WERI-Rb-1 (cell line): ENCODE measurements around the gene RFC2.

Source experiments
- DNase-seq: peaks from one replicate; pipeline ENCODE4 v3.0.0-alpha.2; 2020
- H3K27ac ChIP-seq: fragments of 250-450 bp; sonication (Bioruptor Pico); 2 replicates; pipeline ENCODE4 v1.5.1; 2020; ENCODE audit warnings: mild to moderate bottlenecking, moderate library complexity
- H3K27me3 ChIP-seq: fragments of 250-450 bp; sonication (Bioruptor Pico); 2 replicates; pipeline ENCODE4 v1.5.1; 2021; ENCODE audit warnings: mild to moderate bottlenecking, low read depth, moderate library complexity; ENCODE audit not compliant: insufficient read depth, severe bottlenecking
- H3K36me3 ChIP-seq: fragments of 250-450 bp; sonication (Bioruptor Pico); 2 replicates; pipeline ENCODE4 v1.5.1; 2020; ENCODE audit warnings: mild to moderate bottlenecking, moderate library complexity
- H3K4me3 ChIP-seq: 2 replicates; pipeline ENCODE4 v1.5.1; 2011; ENCODE audit warnings: low read depth, mild to moderate bottlenecking, control low read depth, low read length
- H3K9me3 ChIP-seq: fragments of 250-450 bp; sonication (Bioruptor Pico); 2 replicates; pipeline ENCODE4 v1.5.1; 2021; ENCODE audit warnings: mild to moderate bottlenecking, moderate library complexity; ENCODE audit not compliant: severe bottlenecking
- CTCF ChIP-seq: IDR thresholded peaks from 2 replicates; pipeline ENCODE4 v1.5.1; 2011; ENCODE audit warnings: low read depth, mild to moderate bottlenecking, control low read depth, inconsistent platforms, low read length

RFC2 gene

GRCh38 chr7:74294191-74294998 is 40.2 kb upstream of the RFC2 start:
- Histone ChIP-seq H3K27me3 (peaks cover 10% of the 10 kb centered on the region), H3K4me3 (no peak overlapping the region), H3K36me3 (no peaks in the 10 kb centered on the region), H3K27ac (no peak overlapping the region), H3K9me3 (no peaks in the 10 kb centered on the region)
- no peak for DNase-seq
- no peak for TF ChIP-seq CTCF

GRCh38 chr7:74293577-74293908 is 39.3 kb upstream of the RFC2 start:
- H3K27ac ChIP-seq, result no peak overlapping the region
- H3K36me3 ChIP-seq, result no peaks in the 10 kb centered on the region
- H3K4me3 ChIP-seq, result no peak overlapping the region
- H3K27me3 ChIP-seq, result peaks cover 10% of the 10 kb centered on the region
- no peak for TF ChIP-seq CTCF
- DNase-seq, result no peak
- no peaks in the 10 kb centered on the region for H3K9me3 ChIP-seq

- Histone ChIP-seq H3K36me3 (no peaks in the 10 kb centered on the region), H3K9me3 (no peaks in the 10 kb centered on the region), H3K4me3 (no peak overlapping the region), H3K27ac (no peak overlapping the region), H3K27me3 (peaks cover 10% of the 10 kb centered on the region)
- no peak for DNase-seq
- no peak for TF ChIP-seq CTCF
Measured at GRCh38 chr7:74292757-74293576, 38.8 kb upstream of the RFC2 start.

- DNase-seq, result no peak
- no peak for TF ChIP-seq CTCF
- Histone ChIP-seq H3K36me3 (no peaks in the 10 kb centered on the region), H3K27ac (no peak overlapping the region), H3K4me3 (no peak overlapping the region), H3K27me3 (peaks cover 10% of the 10 kb centered on the region), H3K9me3 (no peaks in the 10 kb centered on the region)
Measured at GRCh38 chr7:74291535-74291934, 37.3 kb upstream of the RFC2 start.

- no peak overlapping the region for H3K27ac ChIP-seq
- H3K27me3 ChIP-seq, result peaks cover 10% of the 10 kb centered on the region
- H3K36me3 ChIP-seq, result no peaks in the 10 kb centered on the region
- no peak overlapping the region for H3K4me3 ChIP-seq
- DNase-seq, result no peak
- no peaks in the 10 kb centered on the region for H3K9me3 ChIP-seq
- no peak for TF ChIP-seq CTCF
Measured at GRCh38 chr7:74290981-74291441, 36.8 kb upstream of the RFC2 start.
